HG03432 (cell line): ENCODE measurements around the gene PDZD8.
A peak's percentile ranks its signal among the peaks of the same experiment; 100 is the strongest.
"Not testable (repeated sequence)": the region's sequence is repeated elsewhere in the genome, so short reads cannot be mapped to it uniquely, and the experiment has no call there.

Source experiments
- ATAC-seq: cut with Tn5 transposase; IDR thresholded peaks from one replicate; pipeline ENCODE4 v1.9.1; 2021; ENCODE audit warnings: mild to moderate bottlenecking, moderate library complexity; ENCODE audit not compliant: unreplicated experiment

PDZD8 gene

GRCh38 chr10:117255835-117256460 is 119.3 kb downstream of the PDZD8 start:
- no peak for ATAC-seq

DNA sequence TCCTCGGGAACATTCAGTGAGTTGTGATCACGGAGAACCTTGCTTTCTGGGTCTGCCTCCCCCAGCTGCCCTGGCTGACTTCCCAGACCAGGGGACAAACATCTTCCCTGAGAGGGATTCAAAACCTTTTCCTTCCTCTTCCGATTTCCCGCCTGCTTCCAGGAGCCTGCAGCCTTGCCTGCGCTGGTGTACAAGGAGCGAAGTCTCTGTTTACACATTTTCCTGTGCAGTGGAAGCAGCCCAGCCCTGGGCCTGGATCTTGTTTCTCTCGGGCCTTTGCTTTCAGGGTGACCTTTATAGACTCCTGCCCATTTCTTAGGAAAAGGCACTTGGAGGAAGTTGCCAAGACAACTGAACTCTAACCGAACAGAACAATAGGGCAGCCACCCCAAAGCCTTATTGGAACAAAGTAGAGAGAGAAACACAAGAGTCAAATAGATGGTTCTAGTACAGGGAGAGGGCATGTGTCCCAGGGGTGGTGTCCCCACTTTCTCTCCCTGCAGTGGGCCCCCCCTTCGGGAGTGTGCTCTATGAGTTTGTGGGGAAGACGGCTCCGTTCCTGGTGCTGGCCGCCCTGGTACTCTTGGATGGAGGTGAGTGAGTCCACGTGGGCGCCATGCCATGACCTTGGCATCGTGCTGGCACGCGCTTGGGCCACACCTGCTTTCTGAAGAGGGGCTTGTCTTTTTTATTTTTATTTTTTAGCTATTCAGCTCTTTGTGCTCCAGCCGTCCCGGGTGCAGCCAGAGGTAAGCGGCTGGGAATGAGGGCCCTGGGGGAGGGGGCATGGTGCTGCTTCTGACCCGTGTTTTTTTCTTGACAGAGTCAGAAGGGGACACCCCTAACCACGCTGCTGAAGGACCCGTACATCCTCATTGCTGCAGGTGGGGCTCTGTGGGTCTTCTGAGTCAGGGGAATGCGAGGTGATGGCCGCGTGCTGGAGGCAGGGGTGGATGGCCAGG is 120.2 kb downstream of the PDZD8 start:
- ATAC-seq: no peak

GRCh38 chr10:117254338-117254737 is 120.9 kb downstream of the PDZD8 start:
- no peak for ATAC-seq

DNA sequence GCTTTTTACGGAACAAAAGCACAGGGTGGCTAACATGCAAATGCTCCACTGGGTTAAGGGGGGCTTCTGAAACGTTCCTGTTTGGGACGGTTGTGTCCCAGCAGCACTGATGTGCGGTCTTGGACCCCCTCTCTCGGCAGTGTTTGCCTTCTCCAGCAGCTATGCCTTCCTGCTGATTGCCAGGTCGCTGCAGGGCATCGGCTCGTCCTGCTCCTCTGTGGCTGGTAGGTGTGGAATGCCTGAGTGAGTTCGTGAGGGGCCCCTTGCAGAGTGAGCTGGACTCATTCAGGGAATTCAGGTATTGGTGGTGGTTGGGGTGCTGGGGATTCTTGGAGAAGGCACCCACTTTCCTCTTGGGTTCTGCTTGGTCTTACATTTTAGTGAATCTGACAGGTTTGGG is 121.3 kb downstream of the PDZD8 start:
- ATAC-seq: no peak

- ATAC-seq: no peak
Observed at GRCh38 chr10:117250411-117250810, 124.8 kb downstream of the PDZD8 start.

GRCh38 chr10:117249493-117250093 is 125.6 kb downstream of the PDZD8 start:
- ATAC-seq: peak; percentile 73

DNA sequence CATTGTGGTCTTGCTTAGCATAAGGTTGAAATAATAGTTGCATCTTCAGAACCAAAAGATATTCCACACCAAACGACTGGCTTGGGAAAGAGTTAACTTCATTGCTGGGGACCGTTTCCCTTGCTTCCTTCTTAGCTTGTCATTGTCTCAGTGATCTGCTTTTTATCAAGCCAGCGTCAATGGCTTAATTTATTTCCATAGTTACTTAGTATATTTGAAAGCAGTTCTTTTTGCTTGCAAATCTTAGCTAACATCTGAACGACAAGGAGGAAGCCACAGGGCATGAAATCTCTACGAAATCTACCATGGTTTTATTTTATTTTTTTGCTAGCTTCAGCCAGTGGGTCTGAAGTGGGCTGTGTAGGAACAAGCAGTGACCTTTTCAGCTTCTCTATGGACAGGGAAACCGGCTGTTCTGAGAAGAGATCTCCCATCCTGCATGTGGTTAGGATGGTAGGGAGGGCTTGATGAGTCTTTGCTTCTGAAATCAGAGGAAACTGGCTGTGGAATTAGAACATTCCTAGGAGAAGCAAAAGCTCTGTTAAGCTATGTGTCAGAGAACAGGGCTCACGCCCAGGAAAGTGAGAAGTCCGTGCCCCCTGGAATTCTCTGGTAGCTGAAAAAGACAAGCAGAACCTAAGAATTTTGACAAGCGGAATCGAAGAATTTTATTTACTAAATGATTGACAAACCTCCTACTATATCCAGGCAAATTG is 126.3 kb downstream of the PDZD8 start:
- no peak for ATAC-seq

GRCh38 chr10:117246997-117247671 is 128.1 kb downstream of the PDZD8 start:
- ATAC-seq: no peak

DNA sequence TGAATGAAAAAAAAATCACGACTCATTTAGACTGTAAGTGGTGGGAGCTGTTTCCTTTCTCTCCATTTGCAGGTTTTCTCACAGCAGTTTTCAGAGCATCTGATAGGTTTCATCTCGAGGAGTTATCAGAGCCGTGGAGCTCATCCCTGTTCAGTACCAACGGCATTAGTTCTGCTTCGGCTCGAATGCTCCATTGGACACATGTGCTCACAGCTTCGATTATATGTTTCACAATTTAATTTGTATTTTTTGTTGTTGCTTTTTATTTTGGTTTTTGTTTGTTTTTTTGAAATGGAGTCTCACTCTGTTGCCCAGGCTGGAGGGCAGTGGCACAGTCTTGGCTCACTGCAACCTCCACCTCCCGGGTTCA is 132.8 kb downstream of the PDZD8 start:
- no peak for ATAC-seq

- ATAC-seq: no peak
Observed at GRCh38 chr10:117241541-117242462, 133.4 kb downstream of the PDZD8 start.

- no peak for ATAC-seq
Observed at GRCh38 chr10:117240621-117241529, 134.4 kb downstream of the PDZD8 start, which contains the start of gene SLC18A2. Gene SLC18A2 (plus strand): TSS chr10:117241114. CDS start chr10:117241694, 580 bp downstream.

- ATAC-seq: no peak
Observed at GRCh38 chr10:117239721-117240620, 135.3 kb downstream of the PDZD8 start.

GRCh38 chr10:117239051-117239450 is 136.2 kb downstream of the PDZD8 start:
- ATAC-seq: no peak

DNA sequence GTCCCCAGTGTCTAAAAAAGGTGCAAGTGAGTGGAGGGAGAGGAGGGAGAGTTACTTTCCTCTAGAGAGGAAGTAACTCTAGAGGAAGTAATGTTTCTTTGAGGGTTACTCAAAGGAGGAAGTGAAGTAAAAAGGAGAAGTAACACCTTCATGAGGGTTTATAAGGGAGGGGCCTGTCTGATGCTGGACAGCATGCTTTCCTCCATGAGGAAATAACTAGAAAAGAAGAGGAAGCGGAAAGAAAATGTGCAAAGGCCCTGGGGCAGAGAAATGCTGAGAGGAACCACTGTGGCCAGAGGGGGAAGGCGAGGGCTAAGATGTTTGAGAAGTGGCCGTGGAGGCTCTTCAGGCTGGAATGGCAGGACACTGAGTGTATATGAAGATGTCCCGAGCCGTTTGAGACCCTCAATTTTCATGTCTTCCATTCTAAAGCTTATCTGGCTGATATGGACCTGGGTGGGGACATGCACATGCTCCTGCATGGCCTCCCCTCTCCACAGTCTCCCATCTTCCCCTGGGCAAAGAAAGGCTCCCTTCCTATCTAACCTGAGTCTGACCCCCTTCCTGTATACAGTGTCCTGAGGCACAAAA is 137.7 kb downstream of the PDZD8 start:
- ATAC-seq: no peak

DNA sequence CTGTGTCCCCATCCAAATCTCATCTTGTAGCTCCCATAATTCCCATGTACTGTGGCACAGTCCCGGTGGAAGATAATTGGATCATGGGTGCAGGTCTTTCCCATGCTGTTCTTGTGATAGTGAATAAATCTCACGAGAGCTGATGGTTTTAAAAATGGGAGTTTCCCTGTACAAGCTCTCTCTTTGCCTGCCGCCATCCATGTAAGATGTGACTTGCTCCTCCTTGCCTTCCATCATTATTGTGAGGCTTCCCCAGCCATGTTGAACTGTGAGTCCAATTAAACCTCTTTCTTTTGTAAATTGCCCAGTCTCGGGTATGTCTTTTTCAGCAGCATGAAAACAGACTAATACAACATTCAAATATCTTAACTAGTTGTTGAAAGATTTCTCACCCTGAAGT is 145.1 kb downstream of the PDZD8 start:
- ATAC-seq: not testable (repeated sequence)

- no peak for ATAC-seq
Observed at GRCh38 chr10:117228210-117228609, 147.0 kb downstream of the PDZD8 start.
